Measurements from ENCODE around the gene CREBBP.

DNA sequence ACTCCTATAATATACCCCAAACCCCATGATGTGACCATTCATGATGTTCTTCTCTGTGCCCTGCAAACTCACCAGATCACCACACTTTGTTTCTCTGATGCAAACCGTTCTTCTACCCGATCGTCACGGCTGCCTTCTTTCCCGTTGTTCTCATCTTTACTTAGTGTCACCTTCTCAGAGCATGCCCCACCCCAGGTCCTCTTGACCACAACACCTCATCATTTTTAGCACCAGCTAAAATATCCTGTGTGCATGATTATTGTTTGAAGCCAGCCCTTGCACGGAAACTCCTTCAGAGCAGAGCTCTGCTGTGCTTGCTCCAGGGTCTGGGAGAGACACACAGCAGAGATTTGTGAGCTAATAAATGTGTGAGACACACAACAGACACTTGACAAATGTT lies 38.9 kb upstream of the CREBBP start:
- no peak for TF ChIP-seq CTCF (conservative IDR thresholded peaks at IDR 0.05)
- no peak for TF ChIP-seq ZFX (IDR thresholded peaks at IDR 0.05)
